ENCODE data around the gene WASF1. TPM values are rescaled to one million over a fixed set of nuclear protein-coding genes. Genes with fewer than 3 reads are reported as not detected.

The WASF1 gene
- total RNA-seq, 8 experiments from 2014 or later, result 9.0 to 57.8 (median 32.9) TPM

DNA sequence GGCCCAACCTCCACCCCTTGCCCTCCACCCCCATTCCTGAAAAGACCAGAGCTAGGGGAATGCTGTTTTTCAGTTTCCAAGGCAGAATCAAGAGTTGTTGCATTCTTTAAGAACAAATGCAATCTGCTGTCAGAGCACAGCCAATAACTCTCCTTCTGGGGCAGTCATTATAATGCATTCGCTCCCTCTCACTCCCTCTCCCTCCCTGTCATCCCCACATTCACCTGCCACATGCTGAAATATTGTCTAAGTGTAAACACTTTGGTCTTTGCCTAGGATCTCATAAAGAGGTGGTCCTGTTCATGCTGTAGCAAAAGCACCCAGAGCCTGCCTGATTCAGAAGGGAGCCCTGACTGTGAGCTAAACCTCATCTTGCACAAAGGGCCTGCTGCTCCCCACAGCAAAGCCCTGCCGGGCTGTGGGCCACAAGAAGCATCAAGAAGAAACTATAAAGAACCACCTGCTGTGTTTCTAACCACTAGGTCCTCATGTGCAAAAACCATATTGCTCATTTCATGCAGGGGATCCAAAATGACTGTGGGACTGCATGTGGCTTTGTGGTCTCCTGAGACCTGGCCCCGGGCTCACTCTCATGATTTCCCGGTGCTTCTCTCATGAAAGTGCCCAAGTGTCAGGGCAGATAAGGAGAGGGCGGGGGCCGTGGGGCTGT lies 115.7 kb downstream of the WASF1 start:
- 29 to 100% (median 74%) methylated on average over 1 to 4 of the region's 6 CpGs; no CpG with 5 or more reads in 4 of the 10 experiments for WGBS, 10 experiments
- H3K27ac ChIP-seq, result no peak overlapping the region
- H3K4me1 ChIP-seq (replicated peaks in 1 of 2), result peaks cover 14 to 18% of the 10 kb centered on the region in 2 donors
- no peak overlapping the region for H3K4me3 ChIP-seq
- peak in 5 of 8 experiments; percentile 52 to 87 (median 67) for ATAC-seq (replicated peaks in 6 of 8)
- in situ Hi-C loops (cut with MboI; ENCODE audit: low pct_unique_long_range_greater_than_20kb in 2 of 9, low sequenced_read_pairs in 9 of 9, unreplicated experiment in 9 of 9), result loop anchor here in 3 of 9 experiments (25.0 kb wide), 1 partner anchor 324 kb away; no protein-coding TSS in a partner anchor

GRCh38 chr6:110055387-110055735 lies 124.1 kb downstream of the WASF1 start:
- Histone ChIP-seq H3K4me1 (replicated peaks in 1 of 2) (peaks cover 0 to 2% of the 10 kb centered on the region in 2 donors), H3K4me3 (no peak overlapping the region), H3K27ac (no peak overlapping the region)
- ATAC-seq (replicated peaks in 6 of 8), result peak in 1 of 8 experiments; percentile 27
- WGBS, 10 experiments, result 0 to 100% (median 58%) methylated on average over 1 to 3 of the region's 3 CpGs; no CpG with 5 or more reads in 2 of the 10 experiments
- in situ Hi-C loops (cut with MboI; ENCODE audit: low pct_unique_long_range_greater_than_20kb in 2 of 9, low sequenced_read_pairs in 9 of 9, unreplicated experiment in 9 of 9), result loop anchor here in 3 of 9 experiments (25.0 kb wide), 1 partner anchor 332 kb away; no protein-coding TSS in a partner anchor

DNA sequence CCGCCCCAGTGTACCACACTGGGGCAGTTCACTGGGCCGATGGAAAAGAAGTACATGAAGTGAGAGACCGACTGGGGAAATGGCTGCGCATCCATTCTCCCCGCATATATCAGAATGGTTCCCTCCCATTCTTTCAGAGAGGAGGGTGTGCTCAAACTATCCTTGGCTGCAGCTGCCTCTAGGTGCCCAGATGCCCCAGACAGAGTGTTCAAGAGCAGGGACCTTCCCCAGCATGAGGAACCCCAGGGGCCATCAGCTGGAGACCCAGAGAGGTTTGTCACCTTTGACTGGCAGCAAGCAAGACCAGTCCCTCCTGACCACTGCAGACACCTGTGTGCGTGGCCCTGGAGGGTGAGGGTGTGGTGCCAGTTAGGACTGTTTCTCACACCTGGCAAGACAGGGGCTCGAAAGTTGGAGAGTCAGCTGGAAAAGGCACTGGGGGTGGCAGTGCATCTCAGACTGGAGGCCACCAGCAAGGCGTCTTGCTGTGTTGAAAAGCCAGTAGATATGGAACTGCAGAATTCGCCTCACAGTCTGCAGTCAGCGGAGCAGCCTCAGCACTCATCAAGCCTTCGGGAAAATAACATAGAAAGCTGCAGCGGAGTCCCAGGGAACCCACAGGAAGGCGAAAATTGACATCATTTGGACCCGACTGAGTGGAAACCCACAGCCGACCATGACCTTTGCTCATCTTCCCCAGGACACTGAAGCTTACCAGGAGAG lies 124.6 kb downstream of the WASF1 start:
- no peak for ATAC-seq (replicated peaks in 6 of 8)
- Histone ChIP-seq H3K4me1 (replicated peaks in 1 of 2) (peaks cover 0 to 2% of the 10 kb centered on the region in 2 donors), H3K4me3 (no peak overlapping the region), H3K27ac (no peak overlapping the region)
- in situ Hi-C loops (cut with MboI; ENCODE audit: low pct_unique_long_range_greater_than_20kb in 2 of 9, low sequenced_read_pairs in 9 of 9, unreplicated experiment in 9 of 9), result loop anchor here in 3 of 9 experiments (25.0 kb wide), 1 partner anchor 332 kb away; no protein-coding TSS in a partner anchor
- WGBS, 10 experiments, result 22 to 95% (median 83%) methylated on average over 2 to 12 of the region's 15 CpGs; no CpG with 5 or more reads in 2 of the 10 experiments

DNA sequence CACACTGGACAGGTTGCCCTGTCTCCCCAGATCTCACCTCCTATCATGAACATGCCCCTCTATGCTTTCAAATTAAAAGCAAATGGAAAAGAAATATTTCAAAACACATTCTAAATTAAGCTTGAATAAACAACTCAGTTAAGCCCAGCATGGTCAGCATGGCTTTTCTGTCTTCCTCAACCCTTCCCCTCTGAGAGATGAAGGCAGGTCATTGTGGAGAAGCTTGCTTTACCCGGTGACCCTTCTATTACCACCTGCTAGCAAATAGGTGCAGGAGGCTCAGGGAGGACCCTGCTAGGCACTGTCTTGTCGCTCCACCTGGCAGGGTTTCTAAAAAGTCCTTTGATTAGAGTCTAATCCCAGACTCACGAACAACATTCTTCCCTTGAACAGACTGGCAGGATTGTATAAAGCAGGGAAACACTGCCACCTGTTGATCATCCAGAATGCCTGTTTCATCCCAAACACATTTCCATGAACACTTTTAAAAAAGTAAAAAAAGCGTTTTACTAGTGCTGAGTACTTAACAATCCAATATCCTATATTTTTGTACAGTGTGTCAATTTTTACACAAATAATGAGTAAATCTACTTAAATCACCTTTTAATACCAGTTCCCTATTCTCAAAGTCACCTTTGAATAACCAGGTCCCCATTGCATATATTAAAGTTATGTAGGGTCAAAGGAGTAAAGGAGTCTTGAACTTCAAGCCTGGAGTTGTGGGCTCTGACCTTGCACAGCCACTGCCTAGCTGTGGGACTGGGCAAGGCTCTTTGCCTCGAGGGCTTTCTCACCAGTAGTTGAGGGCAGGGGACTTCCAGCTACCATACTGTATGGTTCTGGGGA lies 125.9 kb downstream of the WASF1 start:
- peaks cover 0 to 2% of the 10 kb centered on the region in 2 donors for H3K4me1 ChIP-seq (replicated peaks in 1 of 2)
- H3K4me3 ChIP-seq, result no peak overlapping the region
- 0 to 26% (median 9%) methylated on average over 1 to 5 of the region's 5 CpGs; no CpG with 5 or more reads in 2 of the 10 experiments for WGBS, 10 experiments
- no peak overlapping the region for H3K27ac ChIP-seq
- in situ Hi-C loops (cut with MboI; ENCODE audit: low pct_unique_long_range_greater_than_20kb in 2 of 9, low sequenced_read_pairs in 9 of 9, unreplicated experiment in 9 of 9), result loop anchor here in 3 of 9 experiments (25.0 kb wide), 1 partner anchor 334 kb away; no protein-coding TSS in a partner anchor
- peak in 5 of 8 experiments; percentile 39 to 89 (median 84) for ATAC-seq (replicated peaks in 6 of 8)

DNA sequence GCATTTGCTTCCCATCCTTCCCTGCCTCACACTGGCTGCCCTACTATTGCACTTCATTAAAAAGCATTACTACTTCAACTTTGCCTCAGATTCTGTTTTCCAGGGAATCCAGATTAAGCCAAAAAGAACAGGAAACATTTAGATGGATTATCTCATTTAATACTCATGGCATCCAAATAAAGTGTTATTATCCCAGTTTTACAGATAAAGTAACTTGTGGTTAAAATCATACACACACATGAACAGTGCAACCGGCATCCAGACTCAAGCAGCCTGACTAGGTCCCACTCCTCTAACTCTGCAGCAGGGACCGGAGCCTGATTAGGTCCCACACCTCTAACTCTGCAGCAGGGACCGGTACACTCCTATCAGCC lies 129.0 kb downstream of the WASF1 start:
- Histone ChIP-seq H3K27ac (no peak overlapping the region), H3K4me3 (no peak overlapping the region), H3K4me1 (replicated peaks in 1 of 2) (no peaks in the 10 kb centered on the region)
- ATAC-seq (replicated peaks in 6 of 8), result no peak
- in situ Hi-C loops (cut with MboI; ENCODE audit: low pct_unique_long_range_greater_than_20kb in 2 of 9, low sequenced_read_pairs in 9 of 9, unreplicated experiment in 9 of 9), result loop anchor here in 3 of 9 experiments (25.0 kb wide), 1 partner anchor 337 kb away; no protein-coding TSS in a partner anchor
- WGBS, 10 experiments, result 60 to 100% (median 92%) methylated on average over 1 to 3 of the region's 3 CpGs; no CpG with 5 or more reads in 5 of the 10 experiments

Other genes starting within 250 kb of the WASF1 start
- under 1 TPM in 3 of 8 experiments, not detected in 5; 0.08 to 0.33 (median 0.16) TPM for gene GPR6, start 201.4 kb downstream of the WASF1 start, total RNA-seq
- gene CDC40, start 757 bp upstream of the WASF1 start, total RNA-seq, result 10 to 100 TPM; 15.7 to 23.2 (median 19.5) TPM
- gene METTL24, start 178.7 kb upstream of the WASF1 start, total RNA-seq, result 1 to 10 TPM in 4 of 8 experiments, under 1 TPM in 1, not detected in 3; 0.49 to 5.6 (median 2.5) TPM
- gene DDO, start 235.9 kb upstream of the WASF1 start, total RNA-seq, result 1 to 10 TPM in 2 of 8 experiments, under 1 TPM in 2, not detected in 4; 0.19 to 4.3 (median 0.89) TPM

All from motor neuron (in vitro differentiated cells).